SK-N-SH treated with all-trans-retinoic acid at 6 μM for 48 hours (cell line): ENCODE measurements around the gene ZNF692.

Source experiments
- ATAC-seq: fragments of 200-7000 bp; cut with Tn5 transposase; 3 replicates; pipeline ENCODE4 v1.9.1; 2020; ENCODE audit warnings: mild to moderate bottlenecking, moderate library complexity
- ARNTL ChIP-seq: fragments of 450-650 bp; formaldehyde crosslinking; IDR thresholded peaks from 2 replicates; pipeline ENCODE4 v1.5.0; 2020; ENCODE audit warnings: low read depth, mild to moderate bottlenecking, moderate library complexity, borderline replicate concordance
- BACH2 ChIP-seq: fragments of 250-450 bp; sonication (Bioruptor Pico); IDR thresholded peaks from 2 replicates; pipeline ENCODE4 v1.9.0; 2021; ENCODE audit warnings: mild to moderate bottlenecking, borderline replicate concordance
- CSDC2 ChIP-seq: fragments of 250-450 bp; sonication (Bioruptor Pico); IDR thresholded peaks from 2 replicates; pipeline ENCODE4 v1.5.0; 2020; ENCODE audit warnings: mild to moderate bottlenecking, moderate library complexity
- ESRRG ChIP-seq: fragments of 250-450 bp; sonication (Bioruptor Pico); IDR thresholded peaks from 2 replicates; pipeline ENCODE4 v1.6.1; 2021; ENCODE audit warnings: mild to moderate bottlenecking
- GLIS3 ChIP-seq: fragments of 250-450 bp; sonication (Bioruptor Pico); IDR thresholded peaks from 2 replicates; pipeline ENCODE4 v1.5.0; 2020; ENCODE audit warnings: mild to moderate bottlenecking, moderate library complexity
- ISL1 ChIP-seq: fragments of 250-450 bp; sonication (Bioruptor Pico); IDR thresholded peaks from 2 replicates; pipeline ENCODE4 v2.1.2; 2022; ENCODE audit warnings: mild to moderate bottlenecking, moderate library complexity
- OSR1 ChIP-seq: fragments of 250-450 bp; sonication (Bioruptor Pico); IDR thresholded peaks from 2 replicates; pipeline ENCODE4 v1.8.0; 2022; ENCODE audit warnings: moderate library complexity, mild to moderate bottlenecking, inconsistent platforms
- POU6F1 ChIP-seq: fragments of 250-450 bp; sonication (Bioruptor Pico); IDR thresholded peaks from 2 replicates; pipeline ENCODE4 v1.8.0; 2021; ENCODE audit warnings: low read depth, mild to moderate bottlenecking, moderate library complexity, borderline replicate concordance
- PPARA ChIP-seq: fragments of 250-450 bp; sonication (Bioruptor Pico); IDR thresholded peaks from 2 replicates; pipeline ENCODE4 v1.5.0; 2020; ENCODE audit warnings: mild to moderate bottlenecking, borderline replicate concordance
- RARB ChIP-seq: fragments of 250-450 bp; sonication (Bioruptor Pico); IDR thresholded peaks from 2 replicates; pipeline ENCODE4 v1.8.0; 2021; ENCODE audit warnings: mild to moderate bottlenecking, moderate library complexity
- SNAI2 ChIP-seq: fragments of 250-450 bp; sonication (Bioruptor Pico); IDR thresholded peaks from 2 replicates; pipeline ENCODE4 v1.5.0; 2020; ENCODE audit warnings: mild to moderate bottlenecking, moderate library complexity
- TCF4 ChIP-seq: fragments of 250-450 bp; sonication (Bioruptor Pico); IDR thresholded peaks from 2 replicates; pipeline ENCODE4 v1.8.0; 2021; ENCODE audit warnings: mild to moderate bottlenecking, moderate library complexity, borderline replicate concordance
- TOX ChIP-seq: fragments of 250-450 bp; sonication (Bioruptor Pico); IDR thresholded peaks from 2 replicates; pipeline ENCODE4 v1.8.0; 2021; ENCODE audit warnings: mild to moderate bottlenecking, moderate library complexity, borderline replicate concordance
- ZC3H10 ChIP-seq: fragments of 250-450 bp; sonication (Bioruptor Pico); IDR thresholded peaks from 2 replicates; pipeline ENCODE4 v1.5.1; 2021; ENCODE audit warnings: mild to moderate bottlenecking, moderate library complexity
- ZFP3 ChIP-seq: fragments of 250-450 bp; sonication (Bioruptor Pico); IDR thresholded peaks from 2 replicates; pipeline ENCODE4 v1.5.0; 2020; ENCODE audit warnings: mild to moderate bottlenecking, moderate library complexity
- ZFP30 ChIP-seq: fragments of 450-650 bp; formaldehyde crosslinking; IDR thresholded peaks from 2 replicates; pipeline ENCODE4 v1.5.0; 2022; ENCODE audit warnings: mild to moderate bottlenecking, moderate library complexity
- ZNF565 ChIP-seq: fragments of 450-650 bp; formaldehyde crosslinking; conservative IDR thresholded peaks from 2 replicates; pipeline ENCODE4 v1.5.0; 2020; ENCODE audit warnings: low read depth, mild to moderate bottlenecking, moderate library complexity
- TF ChIP-seq, protein P1 (sequence below): fragments of 250-450 bp; sonication (Bioruptor Pico); IDR thresholded peaks from 2 replicates; pipeline ENCODE4 v1.5.0; 2020; ENCODE audit warnings: mild to moderate bottlenecking, moderate library complexity
- TF ChIP-seq, protein P2 (sequence below): fragments of 250-450 bp; sonication (Bioruptor Pico); IDR thresholded peaks from 2 replicates; pipeline ENCODE4 v1.5.1; 2021; ENCODE audit warnings: mild to moderate bottlenecking, moderate library complexity
- TF ChIP-seq, protein P3 (sequence below): fragments of 250-450 bp; sonication (Bioruptor Pico); IDR thresholded peaks from 2 replicates; pipeline ENCODE4 v1.5.1; 2020; ENCODE audit warnings: low read depth, mild to moderate bottlenecking, moderate library complexity
- TF ChIP-seq, protein P4 (sequence below): fragments of 250-450 bp; sonication (Bioruptor Pico); IDR thresholded peaks from 2 replicates; pipeline ENCODE4 v1.8.0; 2020; ENCODE audit warnings: mild to moderate bottlenecking, moderate library complexity, borderline replicate concordance

Gene ZNF692

GRCh38 chr1:248824301-248824700 is 34.6 kb downstream of the ZNF692 start:
- TF ChIP-seq, protein P1, sequence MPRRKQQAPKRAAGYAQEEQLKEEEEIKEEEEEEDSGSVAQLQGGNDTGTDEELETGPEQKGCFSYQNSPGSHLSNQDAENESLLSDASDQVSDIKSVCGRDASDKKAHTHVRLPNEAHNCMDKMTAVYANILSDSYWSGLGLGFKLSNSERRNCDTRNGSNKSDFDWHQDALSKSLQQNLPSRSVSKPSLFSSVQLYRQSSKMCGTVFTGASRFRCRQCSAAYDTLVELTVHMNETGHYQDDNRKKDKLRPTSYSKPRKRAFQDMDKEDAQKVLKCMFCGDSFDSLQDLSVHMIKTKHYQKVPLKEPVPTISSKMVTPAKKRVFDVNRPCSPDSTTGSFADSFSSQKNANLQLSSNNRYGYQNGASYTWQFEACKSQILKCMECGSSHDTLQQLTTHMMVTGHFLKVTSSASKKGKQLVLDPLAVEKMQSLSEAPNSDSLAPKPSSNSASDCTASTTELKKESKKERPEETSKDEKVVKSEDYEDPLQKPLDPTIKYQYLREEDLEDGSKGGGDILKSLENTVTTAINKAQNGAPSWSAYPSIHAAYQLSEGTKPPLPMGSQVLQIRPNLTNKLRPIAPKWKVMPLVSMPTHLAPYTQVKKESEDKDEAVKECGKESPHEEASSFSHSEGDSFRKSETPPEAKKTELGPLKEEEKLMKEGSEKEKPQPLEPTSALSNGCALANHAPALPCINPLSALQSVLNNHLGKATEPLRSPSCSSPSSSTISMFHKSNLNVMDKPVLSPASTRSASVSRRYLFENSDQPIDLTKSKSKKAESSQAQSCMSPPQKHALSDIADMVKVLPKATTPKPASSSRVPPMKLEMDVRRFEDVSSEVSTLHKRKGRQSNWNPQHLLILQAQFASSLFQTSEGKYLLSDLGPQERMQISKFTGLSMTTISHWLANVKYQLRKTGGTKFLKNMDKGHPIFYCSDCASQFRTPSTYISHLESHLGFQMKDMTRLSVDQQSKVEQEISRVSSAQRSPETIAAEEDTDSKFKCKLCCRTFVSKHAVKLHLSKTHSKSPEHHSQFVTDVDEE (CRISPR knock-in tag), result no peak
- TF ChIP-seq, protein P2, sequence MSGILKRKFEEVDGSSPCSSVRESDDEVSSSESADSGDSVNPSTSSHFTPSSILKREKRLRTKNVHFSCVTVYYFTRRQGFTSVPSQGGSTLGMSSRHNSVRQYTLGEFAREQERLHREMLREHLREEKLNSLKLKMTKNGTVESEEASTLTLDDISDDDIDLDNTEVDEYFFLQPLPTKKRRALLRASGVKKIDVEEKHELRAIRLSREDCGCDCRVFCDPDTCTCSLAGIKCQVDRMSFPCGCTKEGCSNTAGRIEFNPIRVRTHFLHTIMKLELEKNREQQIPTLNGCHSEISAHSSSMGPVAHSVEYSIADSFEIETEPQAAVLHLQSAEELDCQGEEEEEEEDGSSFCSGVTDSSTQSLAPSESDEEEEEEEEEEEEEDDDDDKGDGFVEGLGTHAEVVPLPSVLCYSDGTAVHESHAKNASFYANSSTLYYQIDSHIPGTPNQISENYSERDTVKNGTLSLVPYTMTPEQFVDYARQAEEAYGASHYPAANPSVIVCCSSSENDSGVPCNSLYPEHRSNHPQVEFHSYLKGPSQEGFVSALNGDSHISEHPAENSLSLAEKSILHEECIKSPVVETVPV, result no peak
- TF ChIP-seq ZFP30 (no peak), CSDC2 (no peak), ESRRG (CRISPR knock-in tag) (no peak), ISL1 (CRISPR knock-in tag) (no peak), ZNF565 (CRISPR knock-in tag) (no peak), ZC3H10 (CRISPR knock-in tag) (no peak), OSR1 (CRISPR knock-in tag) (no peak), POU6F1 (CRISPR knock-in tag) (no peak), RARB (CRISPR knock-in tag) (no peak), BACH2 (CRISPR knock-in tag) (no peak), ARNTL (CRISPR knock-in tag) (no peak), PPARA (CRISPR knock-in tag) (no peak), ZFP3 (CRISPR knock-in tag) (no peak), TCF4 (CRISPR knock-in tag) (no peak), SNAI2 (CRISPR knock-in tag) (no peak), GLIS3 (CRISPR knock-in tag) (no peak)
- TF ChIP-seq, protein P3, sequence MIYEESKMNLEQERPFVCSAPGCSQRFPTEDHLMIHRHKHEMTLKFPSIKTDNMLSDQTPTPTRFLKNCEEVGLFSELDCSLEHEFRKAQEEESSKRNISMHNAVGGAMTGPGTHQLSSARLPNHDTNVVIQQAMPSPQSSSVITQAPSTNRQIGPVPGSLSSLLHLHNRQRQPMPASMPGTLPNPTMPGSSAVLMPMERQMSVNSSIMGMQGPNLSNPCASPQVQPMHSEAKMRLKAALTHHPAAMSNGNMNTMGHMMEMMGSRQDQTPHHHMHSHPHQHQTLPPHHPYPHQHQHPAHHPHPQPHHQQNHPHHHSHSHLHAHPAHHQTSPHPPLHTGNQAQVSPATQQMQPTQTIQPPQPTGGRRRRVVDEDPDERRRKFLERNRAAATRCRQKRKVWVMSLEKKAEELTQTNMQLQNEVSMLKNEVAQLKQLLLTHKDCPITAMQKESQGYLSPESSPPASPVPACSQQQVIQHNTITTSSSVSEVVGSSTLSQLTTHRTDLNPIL (CRISPR knock-in tag), result no peak
- TF ChIP-seq, protein P4, sequence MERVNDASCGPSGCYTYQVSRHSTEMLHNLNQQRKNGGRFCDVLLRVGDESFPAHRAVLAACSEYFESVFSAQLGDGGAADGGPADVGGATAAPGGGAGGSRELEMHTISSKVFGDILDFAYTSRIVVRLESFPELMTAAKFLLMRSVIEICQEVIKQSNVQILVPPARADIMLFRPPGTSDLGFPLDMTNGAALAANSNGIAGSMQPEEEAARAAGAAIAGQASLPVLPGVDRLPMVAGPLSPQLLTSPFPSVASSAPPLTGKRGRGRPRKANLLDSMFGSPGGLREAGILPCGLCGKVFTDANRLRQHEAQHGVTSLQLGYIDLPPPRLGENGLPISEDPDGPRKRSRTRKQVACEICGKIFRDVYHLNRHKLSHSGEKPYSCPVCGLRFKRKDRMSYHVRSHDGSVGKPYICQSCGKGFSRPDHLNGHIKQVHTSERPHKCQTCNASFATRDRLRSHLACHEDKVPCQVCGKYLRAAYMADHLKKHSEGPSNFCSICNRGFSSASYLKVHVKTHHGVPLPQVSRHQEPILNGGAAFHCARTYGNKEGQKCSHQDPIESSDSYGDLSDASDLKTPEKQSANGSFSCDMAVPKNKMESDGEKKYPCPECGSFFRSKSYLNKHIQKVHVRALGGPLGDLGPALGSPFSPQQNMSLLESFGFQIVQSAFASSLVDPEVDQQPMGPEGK (CRISPR knock-in tag), result no peak
- no peak for ATAC-seq

- ATAC-seq, result peak; percentile 28
- no peak for TF ChIP-seq ESRRG (CRISPR knock-in tag)
- peak; percentile 68; the same call in 1 of the 2 replicates for TF ChIP-seq ZFP3 (CRISPR knock-in tag)
- TF ChIP-seq POU6F1 (CRISPR knock-in tag), result peak; percentile 55; the same call in 1 of the 2 replicates
- TF ChIP-seq, protein P4 (CRISPR knock-in tag), result 0 out of 2 replicates have a peak, but pooled peaks have one; percentile 30
- TF ChIP-seq RARB (CRISPR knock-in tag), result no peak
- TF ChIP-seq OSR1 (CRISPR knock-in tag), result 0 out of 2 replicates have a peak, but pooled peaks have one; percentile 18
- TF ChIP-seq TOX (CRISPR knock-in tag), result peak; percentile 39; the same call in 1 of the 2 replicates
Measured at GRCh38 chr1:248823517-248824001, 35.3 kb downstream of the ZNF692 start.
